C4-2B (cell line): ENCODE results near the gene NSD1.

Experiments used
- ZFX ChIP-seq: fragments of 450-650 bp; IDR thresholded peaks from 2 replicates; pipeline ENCODE4 v1.6.1; 2017
- TF ChIP-seq, protein P1 (sequence below): fragments of 450-650 bp; conservative IDR thresholded peaks from 2 replicates; pipeline ENCODE4 v1.5.1; 2017; ENCODE audit warnings: mild to moderate bottlenecking

DNA sequence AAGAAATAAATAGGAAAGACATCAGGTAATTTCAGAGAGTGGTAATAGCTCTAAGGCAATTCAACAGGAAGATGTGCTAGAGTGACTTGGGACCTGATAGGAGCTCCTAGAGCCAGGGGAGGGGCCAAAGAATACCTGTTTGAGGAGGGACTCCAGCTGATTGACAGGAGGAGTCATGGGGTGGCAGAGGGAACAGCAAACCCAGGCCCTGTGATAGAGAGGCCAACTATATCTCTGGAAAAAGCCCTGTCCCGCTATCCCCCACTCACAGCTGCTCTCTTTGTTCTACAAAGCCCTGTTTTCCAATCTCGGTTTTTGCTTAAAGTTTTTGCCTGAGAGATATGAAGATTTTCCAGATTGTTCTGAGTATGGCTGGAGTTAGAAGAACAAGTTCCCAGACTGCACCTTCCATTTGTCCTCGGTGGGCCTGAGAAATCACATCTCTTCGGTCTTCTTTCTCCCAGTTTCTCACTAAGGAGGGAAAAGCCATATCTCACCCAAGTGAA, 9.0 kb upstream of the NSD1 start:
- TF ChIP-seq, protein P1, sequence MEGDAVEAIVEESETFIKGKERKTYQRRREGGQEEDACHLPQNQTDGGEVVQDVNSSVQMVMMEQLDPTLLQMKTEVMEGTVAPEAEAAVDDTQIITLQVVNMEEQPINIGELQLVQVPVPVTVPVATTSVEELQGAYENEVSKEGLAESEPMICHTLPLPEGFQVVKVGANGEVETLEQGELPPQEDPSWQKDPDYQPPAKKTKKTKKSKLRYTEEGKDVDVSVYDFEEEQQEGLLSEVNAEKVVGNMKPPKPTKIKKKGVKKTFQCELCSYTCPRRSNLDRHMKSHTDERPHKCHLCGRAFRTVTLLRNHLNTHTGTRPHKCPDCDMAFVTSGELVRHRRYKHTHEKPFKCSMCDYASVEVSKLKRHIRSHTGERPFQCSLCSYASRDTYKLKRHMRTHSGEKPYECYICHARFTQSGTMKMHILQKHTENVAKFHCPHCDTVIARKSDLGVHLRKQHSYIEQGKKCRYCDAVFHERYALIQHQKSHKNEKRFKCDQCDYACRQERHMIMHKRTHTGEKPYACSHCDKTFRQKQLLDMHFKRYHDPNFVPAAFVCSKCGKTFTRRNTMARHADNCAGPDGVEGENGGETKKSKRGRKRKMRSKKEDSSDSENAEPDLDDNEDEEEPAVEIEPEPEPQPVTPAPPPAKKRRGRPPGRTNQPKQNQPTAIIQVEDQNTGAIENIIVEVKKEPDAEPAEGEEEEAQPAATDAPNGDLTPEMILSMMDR, result no peak
- TF ChIP-seq ZFX, result no peak
